Activated CD8-positive, alpha-beta T cell treated with anti-CD3 and anti-CD28 coated beads for 36 hours (primary cell): ENCODE results near the gene TGFBI. TPM values are rescaled to one million over a fixed set of nuclear protein-coding genes. Genes with fewer than 3 reads are reported as not detected.

Experiments used
- ATAC-seq: fragments of 200-7000 bp; cut with Tn5 transposase; one replicate; pipeline ENCODE4 v1.10.0; 2021; ENCODE audit warnings: mild to moderate bottlenecking, moderate library complexity
- CTCF ChIA-PET: fragments of 350-600 bp; sonication (Branson Sonifier 250); formaldehyde crosslinking; loops from one replicate; lab custom pipeline; 2021; ENCODE audit warnings: antibody characterized with exemption; lab: Charles Lee
- POLR2A ChIA-PET: fragments of 350-600 bp; sonication (Branson Sonifier 250); formaldehyde crosslinking; loops from one replicate; lab custom pipeline; 2021; ENCODE audit warnings: antibody characterized with exemption; lab: Charles Lee
- DNase-seq: peaks from one replicate; pipeline ENCODE4 v3.0.0-alpha.2; 2020
- H3K27ac Mint-ChIP-seq: one replicate; pipeline ENCODE4 v1.8.0; 2021; ENCODE audit warnings: mild to moderate bottlenecking, mixed read lengths
- H3K27me3 Mint-ChIP-seq: one replicate; pipeline ENCODE4 v1.8.0; 2021; ENCODE audit warnings: mixed read lengths
- H3K36me3 Mint-ChIP-seq: one replicate; pipeline ENCODE4 v1.8.0; 2021; ENCODE audit warnings: low read depth, mixed read lengths
- H3K4me1 Mint-ChIP-seq: one replicate; pipeline ENCODE4 v1.8.0; 2021; ENCODE audit warnings: low read depth, mixed read lengths
- H3K4me3 Mint-ChIP-seq: one replicate; pipeline ENCODE4 v1.8.0; 2021; ENCODE audit warnings: mild to moderate bottlenecking, moderate library complexity, mixed read lengths
- H3K9me3 Mint-ChIP-seq: one replicate; pipeline ENCODE4 v1.8.0; 2021; ENCODE audit warnings: mixed read lengths
- intact Hi-C: fragments of 100-400 bp; cut with micrococcal nuclease; formaldehyde crosslinking; loops from one replicate; pipeline ENCODE4 v1.10.0; 2022
- total RNA-seq, 2 experiments: library from RNA; stranded (reverse); gene quantifications; one replicate each; pipeline ENCODE4 v1.2.3, GENCODE V29; 2021
- TF ChIP-seq, protein P1 (sequence below): fragments of 200-600 bp; IDR thresholded peaks from one replicate; pipeline ENCODE4 v1.8.0; 2022; ENCODE audit warnings: antibody characterized with exemption, mild to moderate bottlenecking

Gene TGFBI
- total RNA-seq, 2 experiments from 2014 or later: not detected

DNA sequence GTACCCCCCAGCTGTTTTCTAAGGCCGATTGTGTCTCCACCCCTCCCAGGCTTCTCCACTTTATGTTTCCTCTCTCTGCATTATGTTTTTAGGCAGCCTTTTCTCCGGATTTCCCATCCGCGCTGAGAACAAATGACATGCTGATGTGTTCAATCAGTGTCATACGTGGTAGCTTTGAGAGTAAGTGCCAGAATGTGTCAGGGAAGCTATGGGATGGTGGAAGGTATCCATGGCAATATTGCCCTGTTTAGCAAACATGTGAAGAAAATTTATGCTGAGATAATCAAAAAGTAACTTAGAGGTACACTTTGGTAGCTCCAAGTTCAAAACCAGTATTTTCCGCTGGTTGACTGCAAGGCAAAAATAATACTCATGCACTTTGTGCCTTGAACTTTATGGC, 37.4 kb upstream of the TGFBI start:
- ATAC-seq (no peak), DNase-seq (no peak)
- Mint-ChIP-seq H3K9me3 (no peaks in the 10 kb centered on the region), H3K4me3 (no peak overlapping the region), H3K27ac (no peak overlapping the region), H3K4me1 (no peaks in the 10 kb centered on the region), H3K27me3 (peaks cover 11% of the 10 kb centered on the region), H3K36me3 (no peaks in the 10 kb centered on the region)
- ChIA-PET POLR2A (no interaction called here), CTCF (no interaction called here)
- intact Hi-C loops: no loop called here
- TF ChIP-seq, protein P1, sequence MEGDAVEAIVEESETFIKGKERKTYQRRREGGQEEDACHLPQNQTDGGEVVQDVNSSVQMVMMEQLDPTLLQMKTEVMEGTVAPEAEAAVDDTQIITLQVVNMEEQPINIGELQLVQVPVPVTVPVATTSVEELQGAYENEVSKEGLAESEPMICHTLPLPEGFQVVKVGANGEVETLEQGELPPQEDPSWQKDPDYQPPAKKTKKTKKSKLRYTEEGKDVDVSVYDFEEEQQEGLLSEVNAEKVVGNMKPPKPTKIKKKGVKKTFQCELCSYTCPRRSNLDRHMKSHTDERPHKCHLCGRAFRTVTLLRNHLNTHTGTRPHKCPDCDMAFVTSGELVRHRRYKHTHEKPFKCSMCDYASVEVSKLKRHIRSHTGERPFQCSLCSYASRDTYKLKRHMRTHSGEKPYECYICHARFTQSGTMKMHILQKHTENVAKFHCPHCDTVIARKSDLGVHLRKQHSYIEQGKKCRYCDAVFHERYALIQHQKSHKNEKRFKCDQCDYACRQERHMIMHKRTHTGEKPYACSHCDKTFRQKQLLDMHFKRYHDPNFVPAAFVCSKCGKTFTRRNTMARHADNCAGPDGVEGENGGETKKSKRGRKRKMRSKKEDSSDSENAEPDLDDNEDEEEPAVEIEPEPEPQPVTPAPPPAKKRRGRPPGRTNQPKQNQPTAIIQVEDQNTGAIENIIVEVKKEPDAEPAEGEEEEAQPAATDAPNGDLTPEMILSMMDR: no peak

DNA sequence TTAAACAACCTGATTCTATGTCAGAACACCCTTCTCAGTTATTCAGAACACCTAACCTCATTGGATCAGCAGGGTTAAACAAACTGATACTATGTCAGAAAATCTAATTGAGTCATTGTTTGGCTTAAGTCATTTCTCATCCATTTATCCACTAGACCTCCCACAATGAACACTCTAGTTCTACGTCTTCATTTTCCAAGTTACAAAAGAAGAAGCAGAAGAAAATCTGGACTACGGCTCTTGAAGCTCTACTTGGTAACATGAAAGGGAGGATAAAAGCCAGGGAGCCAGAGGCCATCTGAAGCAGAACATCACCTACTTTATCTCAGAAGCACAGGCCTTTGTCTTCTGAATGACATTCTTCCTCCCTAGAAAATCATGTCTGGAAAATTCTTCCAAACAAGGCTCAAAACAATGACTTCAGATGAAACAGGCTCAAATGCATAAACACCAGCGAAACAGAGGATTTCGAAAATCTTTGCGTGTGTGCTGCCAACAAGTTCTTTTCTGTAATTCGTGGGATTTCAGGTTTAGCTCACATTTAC, 35.4 kb upstream of the TGFBI start:
- TF ChIP-seq, protein P1: no peak
- no peak for DNase-seq
- H3K9me3 Mint-ChIP-seq: no peaks in the 10 kb centered on the region
- H3K4me1 Mint-ChIP-seq: no peaks in the 10 kb centered on the region
- H3K36me3 Mint-ChIP-seq: no peaks in the 10 kb centered on the region
- no peak overlapping the region for H3K27ac Mint-ChIP-seq
- H3K27me3 Mint-ChIP-seq: peaks cover 7% of the 10 kb centered on the region
- no peak overlapping the region for H3K4me3 Mint-ChIP-seq
- ChIA-PET CTCF (interaction anchor here (1.4 kb wide), 1 partner anchor 33 kb away, joined by 3 read pairs; no protein-coding TSS in a partner anchor), POLR2A (no interaction called here)
- intact Hi-C loops: no loop called here
- no peak for ATAC-seq

DNA sequence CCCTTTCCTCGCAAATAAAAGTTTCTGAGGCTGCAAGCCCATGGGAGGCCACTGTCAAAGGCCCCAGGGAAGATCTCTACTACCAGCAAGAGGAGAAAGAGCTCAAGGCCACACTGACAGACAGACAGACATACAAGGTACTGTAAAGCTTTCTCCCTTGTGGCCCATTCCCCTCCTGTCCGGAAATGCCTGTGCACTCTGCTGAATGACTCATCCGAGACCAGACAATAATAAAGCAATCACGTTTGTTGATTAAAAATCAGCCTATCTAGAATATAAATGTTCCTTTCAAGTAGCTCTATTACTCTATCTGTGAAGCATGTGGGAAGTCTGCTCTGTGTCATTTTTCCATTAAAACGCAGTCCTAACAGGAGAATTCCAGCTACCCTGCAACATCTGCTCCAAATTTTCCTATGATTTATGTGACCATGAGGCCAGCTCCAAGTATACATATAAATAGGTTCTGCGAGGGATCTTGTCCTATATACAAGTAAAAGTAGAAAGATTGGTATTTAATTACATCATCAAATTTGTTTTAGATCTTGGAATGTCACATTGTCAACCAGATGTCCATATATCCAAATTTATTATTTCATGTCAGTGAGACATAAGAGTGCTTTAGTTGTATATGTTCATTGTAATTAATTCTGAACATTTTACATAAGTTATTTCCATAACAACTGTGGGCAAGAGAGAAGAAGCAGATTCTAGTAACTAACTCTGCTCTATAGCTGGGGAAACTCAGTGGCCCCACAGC, 34.7 kb upstream of the TGFBI start:
- ChIA-PET CTCF (interaction anchor here (1.0 to 1.4 kb wide), 2 partner anchors 32 to 67 kb away, joined by 3 to 4 read pairs; no protein-coding TSS in a partner anchor), POLR2A (no interaction called here)
- peaks cover 5% of the 10 kb centered on the region for H3K27me3 Mint-ChIP-seq
- intact Hi-C loops: no loop called here
- no peaks in the 10 kb centered on the region for H3K36me3 Mint-ChIP-seq
- DNase-seq: no peak
- H3K27ac Mint-ChIP-seq: no peak overlapping the region
- no peak overlapping the region for H3K4me3 Mint-ChIP-seq
- H3K4me1 Mint-ChIP-seq: no peaks in the 10 kb centered on the region
- no peaks in the 10 kb centered on the region for H3K9me3 Mint-ChIP-seq
- no peak for ATAC-seq
- TF ChIP-seq, protein P1: no peak

DNA sequence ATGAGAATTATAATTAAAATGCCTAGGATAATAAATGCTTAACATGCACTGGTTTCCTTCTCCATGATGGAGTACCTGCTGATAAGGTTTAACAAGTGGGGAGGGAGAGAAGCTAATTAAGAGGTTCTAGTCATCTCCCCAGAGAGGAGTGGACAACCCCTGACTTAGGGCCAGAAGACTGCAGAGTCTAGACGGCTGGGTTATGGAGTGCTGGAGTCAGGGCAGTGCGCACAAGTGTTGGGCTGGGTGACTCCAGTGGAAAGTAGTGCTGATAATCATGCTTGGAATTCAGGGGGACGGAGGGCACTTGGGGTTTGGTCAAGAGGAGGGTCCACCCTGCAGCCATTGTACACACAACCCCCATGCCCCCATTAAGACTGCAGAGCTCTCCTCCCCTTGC, 32.8 kb upstream of the TGFBI start:
- no peak for ATAC-seq
- Mint-ChIP-seq H3K36me3 (no peaks in the 10 kb centered on the region), H3K4me3 (no peak overlapping the region), H3K27me3 (peaks cover 9% of the 10 kb centered on the region), H3K9me3 (no peaks in the 10 kb centered on the region), H3K27ac (no peak overlapping the region), H3K4me1 (no peaks in the 10 kb centered on the region)
- TF ChIP-seq, protein P1: no peak
- ChIA-PET CTCF (no interaction called here), POLR2A (no interaction called here)
- intact Hi-C loops: no loop called here
- DNase-seq: no peak

DNA sequence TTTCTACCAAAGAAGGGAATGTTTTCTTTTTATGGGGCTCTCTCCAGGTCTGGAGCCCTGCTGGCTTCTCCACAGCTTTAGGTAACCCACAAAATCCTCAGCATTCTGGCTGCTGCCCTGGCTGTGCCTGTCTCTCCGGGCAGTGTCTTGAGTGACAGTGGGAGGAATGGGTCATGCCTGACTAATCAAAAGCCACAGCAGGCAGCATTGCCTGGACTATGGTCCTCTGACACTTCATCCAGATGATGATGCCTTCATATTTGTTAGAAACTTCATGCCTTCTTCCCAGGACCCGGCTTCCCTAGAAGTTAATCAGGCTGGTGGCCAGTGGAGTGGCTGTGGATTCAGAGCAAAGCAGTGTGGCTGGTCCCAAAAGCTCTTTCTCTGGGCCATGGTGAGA, 32.2 kb upstream of the TGFBI start:
- H3K36me3 Mint-ChIP-seq: no peaks in the 10 kb centered on the region
- TF ChIP-seq, protein P1: no peak
- no peak overlapping the region for H3K27ac Mint-ChIP-seq
- CTCF ChIA-PET: no interaction called here
- H3K9me3 Mint-ChIP-seq: no peaks in the 10 kb centered on the region
- ATAC-seq (no peak), DNase-seq (no peak)
- POLR2A ChIA-PET: no interaction called here
- no peaks in the 10 kb centered on the region for H3K4me1 Mint-ChIP-seq
- intact Hi-C loops: no loop called here
- H3K4me3 Mint-ChIP-seq: no peak overlapping the region
- peaks cover 9% of the 10 kb centered on the region for H3K27me3 Mint-ChIP-seq
